Hepatocyte (in vitro differentiated cells): ENCODE results near the gene ALG11.

Source experiments
- EZH2 ChIP-seq: fragments of 200-600 bp; sonication (generic); IDR thresholded peaks from 2 replicates; pipeline ENCODE4 v1.6.1; 2016; ENCODE audit warnings: antibody characterized with exemption, mild to moderate bottlenecking, borderline replicate concordance
- TF ChIP-seq, protein P1 (sequence below): fragments of 200-600 bp; sonication (generic); IDR thresholded peaks from 2 replicates; pipeline ENCODE4 v1.5.1; 2016; ENCODE audit warnings: antibody characterized with exemption, mild to moderate bottlenecking; ENCODE audit not compliant: poor library complexity

GRCh38 chr13:51971520-51972426, 40.4 kb upstream of the ALG11 start:
- TF ChIP-seq, protein P1, sequence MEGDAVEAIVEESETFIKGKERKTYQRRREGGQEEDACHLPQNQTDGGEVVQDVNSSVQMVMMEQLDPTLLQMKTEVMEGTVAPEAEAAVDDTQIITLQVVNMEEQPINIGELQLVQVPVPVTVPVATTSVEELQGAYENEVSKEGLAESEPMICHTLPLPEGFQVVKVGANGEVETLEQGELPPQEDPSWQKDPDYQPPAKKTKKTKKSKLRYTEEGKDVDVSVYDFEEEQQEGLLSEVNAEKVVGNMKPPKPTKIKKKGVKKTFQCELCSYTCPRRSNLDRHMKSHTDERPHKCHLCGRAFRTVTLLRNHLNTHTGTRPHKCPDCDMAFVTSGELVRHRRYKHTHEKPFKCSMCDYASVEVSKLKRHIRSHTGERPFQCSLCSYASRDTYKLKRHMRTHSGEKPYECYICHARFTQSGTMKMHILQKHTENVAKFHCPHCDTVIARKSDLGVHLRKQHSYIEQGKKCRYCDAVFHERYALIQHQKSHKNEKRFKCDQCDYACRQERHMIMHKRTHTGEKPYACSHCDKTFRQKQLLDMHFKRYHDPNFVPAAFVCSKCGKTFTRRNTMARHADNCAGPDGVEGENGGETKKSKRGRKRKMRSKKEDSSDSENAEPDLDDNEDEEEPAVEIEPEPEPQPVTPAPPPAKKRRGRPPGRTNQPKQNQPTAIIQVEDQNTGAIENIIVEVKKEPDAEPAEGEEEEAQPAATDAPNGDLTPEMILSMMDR: no peak
- no peak for TF ChIP-seq EZH2
